HG03457 (cell line): ENCODE data around the gene PIAS3.
A peak's percentile ranks its signal among the peaks of the same experiment; 100 is the strongest.

Experiments used
- ATAC-seq: cut with Tn5 transposase; IDR thresholded peaks from one replicate; pipeline ENCODE4 v1.9.1; 2021; ENCODE audit warnings: moderate number of reproducible peaks; ENCODE audit not compliant: unreplicated experiment

PIAS3 gene

GRCh38 chr1:145858901-145859490 lies at the start of gene PIAS3:
PIAS3 (minus strand) TSS chr1:145859081; CDS start chr1:145858990, 91 bp downstream.
- ATAC-seq, result peak; percentile 58

DNA sequence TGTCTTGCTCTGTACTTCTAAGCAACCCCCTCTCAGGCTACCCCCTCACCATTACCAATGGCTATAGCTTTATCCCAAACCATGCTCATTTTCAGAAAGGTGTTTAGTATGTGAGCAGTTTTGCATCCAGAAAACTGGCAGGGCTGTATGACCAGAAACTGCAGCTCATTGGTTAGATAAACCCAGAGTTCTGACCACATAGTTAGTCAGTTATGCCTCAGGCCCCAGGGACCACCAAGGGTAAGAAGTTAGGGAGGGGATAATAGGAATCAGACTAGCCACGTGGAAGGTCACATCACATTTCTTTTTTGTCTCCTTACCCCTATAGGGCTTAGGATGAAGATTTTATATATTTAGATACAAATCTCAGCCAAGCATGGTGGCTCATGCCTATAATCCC lies 49.8 kb upstream of the PIAS3 start:
- no peak for ATAC-seq

DNA sequence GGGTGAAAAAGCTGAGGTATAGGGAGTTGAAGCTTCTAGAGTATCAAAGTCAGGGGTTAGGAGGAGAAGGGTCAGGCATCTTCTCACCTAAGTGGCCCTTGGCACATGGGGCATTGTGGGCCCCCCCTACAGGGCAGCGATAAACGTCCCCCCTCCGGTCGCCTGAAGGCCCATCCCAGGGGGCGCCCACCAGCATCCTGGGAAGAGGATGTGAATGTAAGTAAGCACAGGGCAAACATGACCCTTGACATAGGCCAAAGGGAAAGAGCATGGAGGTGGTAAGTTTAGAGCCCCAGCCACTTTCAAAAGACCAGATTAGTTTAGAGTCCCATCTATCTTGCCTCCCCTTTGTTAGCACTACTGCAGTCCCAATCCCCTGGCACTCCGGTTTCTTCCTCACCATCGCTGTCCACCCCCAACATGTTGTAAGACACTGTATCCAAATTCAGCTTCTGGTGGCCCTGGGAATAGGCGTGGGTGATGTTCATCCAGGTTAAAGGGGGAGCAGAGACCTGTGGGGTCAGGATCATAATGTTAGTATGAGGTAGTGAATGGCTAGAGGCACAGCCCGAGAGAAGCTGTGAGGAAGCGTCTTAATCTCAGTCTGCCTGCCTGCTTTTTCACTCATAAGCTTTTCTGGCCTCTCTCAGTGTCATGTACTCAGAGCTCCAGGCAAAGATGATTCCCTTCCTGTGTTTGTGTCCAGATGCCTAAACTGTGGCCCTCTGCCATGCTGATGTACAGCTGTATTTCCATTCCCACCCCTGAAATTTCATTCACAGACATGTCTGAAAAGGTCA lies 48.3 kb upstream of the PIAS3 start:
- ATAC-seq, result no peak

GRCh38 chr1:145901312-145902021 lies 42.6 kb upstream of the PIAS3 start:
- no peak for ATAC-seq

GRCh38 chr1:145898756-145899155 lies 39.9 kb upstream of the PIAS3 start:
- no peak for ATAC-seq

DNA sequence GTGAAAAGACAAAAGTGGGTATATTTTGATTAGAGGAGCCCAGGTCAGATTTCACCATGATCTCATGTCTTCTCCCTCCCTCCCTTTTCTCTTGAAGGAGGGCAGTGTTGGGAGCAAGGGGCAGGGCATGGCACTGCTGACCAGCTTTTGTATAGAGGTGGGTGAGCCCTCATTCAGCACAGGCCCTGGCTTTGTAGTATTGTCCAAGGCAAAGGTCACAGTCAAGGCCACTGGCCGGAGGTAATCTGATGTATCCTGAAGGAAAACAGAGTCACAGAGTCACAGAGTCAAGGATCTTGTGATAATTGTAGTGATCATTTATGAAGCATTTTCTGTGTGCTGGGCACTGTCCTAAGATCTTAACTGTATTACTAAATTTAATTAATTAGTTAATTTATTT lies 39.1 kb upstream of the PIAS3 start:
- ATAC-seq, result no peak

DNA sequence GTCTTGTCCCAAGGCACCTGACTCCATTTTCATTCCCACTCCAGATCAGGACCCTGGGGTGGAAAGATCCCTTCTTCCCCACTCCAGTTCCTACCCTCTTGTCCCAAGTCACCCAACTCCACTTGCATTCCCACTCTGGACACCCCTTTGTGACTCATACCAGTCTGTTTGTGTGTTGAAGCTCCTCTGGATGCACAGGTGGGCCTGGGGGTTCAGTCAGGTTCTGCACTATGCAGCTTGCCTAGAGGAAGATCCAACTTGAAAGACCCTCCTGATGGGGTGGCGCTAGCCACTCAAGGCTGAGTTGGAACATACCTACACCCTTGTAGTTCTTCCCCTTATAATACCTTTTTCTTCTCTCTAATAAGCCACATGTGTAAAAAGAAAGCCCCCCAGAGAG lies 36.6 kb upstream of the PIAS3 start:
- no peak for ATAC-seq

DNA sequence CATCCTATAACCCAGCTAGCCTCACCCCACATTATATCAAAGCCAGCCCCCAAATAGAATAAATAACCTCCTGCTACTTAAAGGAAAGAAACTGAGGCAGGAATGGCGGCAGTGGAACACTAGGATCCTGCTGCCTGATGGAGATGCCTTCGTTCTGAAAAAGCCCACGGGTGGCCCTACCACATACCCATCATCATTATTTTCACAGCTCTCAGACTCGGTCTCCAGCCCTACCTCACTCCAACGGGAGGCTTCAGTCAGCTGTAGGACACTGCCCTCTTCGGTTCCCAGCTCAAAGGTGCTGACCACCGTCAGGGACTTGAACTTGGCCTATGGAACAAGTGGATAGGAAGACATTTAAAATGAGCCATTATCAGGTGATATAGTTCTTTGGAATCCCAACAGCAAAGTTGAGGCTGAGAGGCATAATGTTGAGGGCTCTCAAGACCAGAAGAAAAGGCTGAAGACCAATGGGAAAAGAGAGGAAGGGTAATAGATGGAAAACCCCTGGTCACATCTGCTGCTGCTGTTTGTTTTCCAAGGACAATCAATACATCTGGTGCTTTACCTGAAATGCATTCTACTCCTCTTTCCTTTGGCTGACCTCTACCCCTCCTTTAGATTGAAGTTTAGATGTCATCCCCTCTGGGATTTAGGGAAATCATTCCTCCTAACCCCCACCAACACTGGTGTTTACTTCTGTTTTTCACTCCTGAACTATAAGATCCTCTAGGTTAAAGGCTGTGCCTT lies 34.6 kb upstream of the PIAS3 start:
- ATAC-seq, result no peak

GRCh38 chr1:145892486-145893087 lies 33.7 kb upstream of the PIAS3 start:
- ATAC-seq, result no peak

DNA sequence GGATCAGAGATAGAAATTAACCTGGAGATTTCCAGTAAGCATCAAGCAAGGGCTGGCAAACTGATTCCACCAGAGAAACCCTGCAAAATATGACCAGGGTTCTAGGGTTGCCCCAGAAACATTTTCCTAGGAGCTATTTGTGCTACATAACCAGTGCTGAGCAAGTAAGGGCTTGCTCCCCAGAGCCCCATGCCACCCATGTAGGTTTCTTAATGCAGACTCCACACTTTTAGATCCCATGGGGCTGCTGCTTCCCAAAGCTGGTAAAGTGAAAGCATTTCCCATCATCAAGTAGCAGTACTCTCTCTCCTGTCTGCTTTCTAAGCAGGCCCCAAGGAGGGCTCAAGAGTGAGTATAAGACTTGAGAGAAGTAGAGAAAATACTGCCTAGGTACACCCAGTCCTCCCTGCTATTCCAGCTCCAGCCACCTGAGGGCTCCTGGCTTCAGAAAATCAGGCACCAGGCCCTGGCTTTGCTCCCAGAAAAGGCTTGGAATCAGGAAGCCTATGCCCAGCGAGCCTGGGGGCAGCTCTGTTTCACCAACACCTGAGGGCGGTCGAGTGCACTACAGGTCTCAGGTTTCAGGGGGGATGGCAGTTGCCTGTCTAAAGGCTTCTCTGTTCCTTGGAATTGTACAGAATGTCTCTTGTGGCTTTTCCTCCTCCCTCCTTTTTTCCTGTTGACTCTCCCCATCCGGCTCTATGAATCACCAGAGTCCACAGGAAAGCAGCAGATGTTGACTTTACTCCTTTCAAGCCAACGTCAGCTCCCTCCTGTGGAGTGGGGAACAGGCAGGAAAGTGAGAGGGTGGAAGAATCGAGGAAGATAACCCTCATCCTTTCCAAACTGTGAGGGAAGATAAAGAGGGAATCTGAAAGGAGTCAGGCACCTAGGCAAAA lies 33.0 kb upstream of the PIAS3 start:
- ATAC-seq, result no peak

- no peak for ATAC-seq
Measured at GRCh38 chr1:145891143-145891542, 32.3 kb upstream of the PIAS3 start.

GRCh38 chr1:145889722-145890121 lies 30.8 kb upstream of the PIAS3 start:
- ATAC-seq, result no peak

- no peak for ATAC-seq
Measured at GRCh38 chr1:145887631-145888030, 28.8 kb upstream of the PIAS3 start.

- ATAC-seq, result no peak
Measured at GRCh38 chr1:145886816-145887215, 27.9 kb upstream of the PIAS3 start.

DNA sequence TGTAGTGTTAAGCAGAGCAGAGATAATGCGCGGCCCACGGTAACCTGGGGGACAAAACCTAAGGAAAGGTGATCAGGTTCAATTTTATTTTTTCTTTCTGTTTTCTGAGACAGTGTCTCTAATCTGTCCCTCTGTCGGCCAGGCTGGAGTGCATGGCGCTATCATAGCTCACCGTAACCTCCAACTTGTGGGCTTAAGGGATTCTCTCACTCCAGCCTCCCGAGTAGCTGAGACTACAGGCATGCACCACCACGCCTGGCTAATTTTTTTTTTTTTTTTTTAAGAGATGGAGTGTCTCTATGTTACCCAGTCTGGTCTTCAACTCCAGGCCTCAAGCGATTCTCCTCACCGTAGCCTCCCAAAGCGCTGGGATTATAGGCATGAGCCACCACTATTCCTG lies 27.5 kb upstream of the PIAS3 start:
- ATAC-seq, result no peak

DNA sequence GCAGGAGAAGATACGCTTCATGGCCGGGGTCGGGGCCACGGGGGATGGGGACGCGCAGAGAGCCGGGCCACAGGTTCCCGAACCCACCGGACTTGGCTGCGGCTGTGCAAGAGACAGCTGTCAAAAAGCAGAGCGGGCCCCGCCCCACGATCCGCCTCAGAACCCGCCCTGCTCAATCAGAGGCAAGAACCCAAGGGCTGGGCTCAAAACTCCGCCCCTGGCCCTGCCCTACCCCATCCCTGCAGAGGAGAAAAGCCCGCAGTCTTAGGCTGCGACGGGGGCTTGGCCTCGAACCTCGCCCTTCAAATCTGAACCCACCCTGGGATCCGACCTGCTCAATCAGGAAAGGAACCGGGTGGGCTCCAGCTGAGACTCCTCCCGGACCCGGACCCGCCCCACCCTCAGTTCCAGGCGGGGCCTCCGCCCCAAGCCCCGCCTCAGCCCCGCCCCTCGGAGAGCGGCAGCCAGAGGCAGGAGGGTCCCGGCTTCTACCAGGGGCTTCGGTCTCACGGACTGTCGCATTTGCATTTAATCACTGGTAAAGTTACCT lies 26.9 kb upstream of the PIAS3 start, which contains the start of gene ANKRD35:
ANKRD35 (minus strand) TSS at position 129 of the 550 bp plus-strand sequence; CDS start at position 21, 108 bp downstream.
- ATAC-seq, result peak; percentile 89

GRCh38 chr1:145884675-145885074 lies 25.8 kb upstream of the PIAS3 start:
- ATAC-seq, result no peak

GRCh38 chr1:145879775-145880174 lies 20.9 kb upstream of the PIAS3 start:
- ATAC-seq, result no peak

DNA sequence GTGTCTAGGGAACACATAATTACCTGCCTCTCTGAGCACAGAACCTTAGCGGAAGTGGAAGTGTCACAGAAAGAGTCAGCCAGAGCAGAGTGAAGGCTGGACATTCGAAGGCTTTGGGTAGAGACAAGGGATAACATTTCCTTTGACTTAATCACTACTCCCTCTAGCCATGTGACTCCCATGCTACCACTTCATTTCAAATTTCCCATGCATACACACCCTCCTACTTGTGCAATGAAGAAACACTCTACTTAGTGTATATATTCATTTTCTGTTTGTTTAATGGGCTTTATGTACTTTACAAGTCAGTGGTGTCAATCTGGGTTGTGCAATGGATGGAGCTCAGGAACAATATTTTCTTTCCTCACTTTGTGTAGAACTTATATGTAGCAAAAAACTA lies 19.8 kb upstream of the PIAS3 start:
- no peak for ATAC-seq
